Measurements from ENCODE around the gene MEIS1. TPM values are rescaled to one million over a fixed set of nuclear protein-coding genes. Genes with fewer than 3 reads are reported as not detected.
A peak's percentile ranks its signal among the peaks of the same experiment; 100 is the strongest.

MEIS1 gene
- total and polyA plus RNA-seq, 2 donors (not counting 3 experiments of a cell fraction or from before 2014, with no cell fraction given), result 10.0 to 26.5 TPM

DNA sequence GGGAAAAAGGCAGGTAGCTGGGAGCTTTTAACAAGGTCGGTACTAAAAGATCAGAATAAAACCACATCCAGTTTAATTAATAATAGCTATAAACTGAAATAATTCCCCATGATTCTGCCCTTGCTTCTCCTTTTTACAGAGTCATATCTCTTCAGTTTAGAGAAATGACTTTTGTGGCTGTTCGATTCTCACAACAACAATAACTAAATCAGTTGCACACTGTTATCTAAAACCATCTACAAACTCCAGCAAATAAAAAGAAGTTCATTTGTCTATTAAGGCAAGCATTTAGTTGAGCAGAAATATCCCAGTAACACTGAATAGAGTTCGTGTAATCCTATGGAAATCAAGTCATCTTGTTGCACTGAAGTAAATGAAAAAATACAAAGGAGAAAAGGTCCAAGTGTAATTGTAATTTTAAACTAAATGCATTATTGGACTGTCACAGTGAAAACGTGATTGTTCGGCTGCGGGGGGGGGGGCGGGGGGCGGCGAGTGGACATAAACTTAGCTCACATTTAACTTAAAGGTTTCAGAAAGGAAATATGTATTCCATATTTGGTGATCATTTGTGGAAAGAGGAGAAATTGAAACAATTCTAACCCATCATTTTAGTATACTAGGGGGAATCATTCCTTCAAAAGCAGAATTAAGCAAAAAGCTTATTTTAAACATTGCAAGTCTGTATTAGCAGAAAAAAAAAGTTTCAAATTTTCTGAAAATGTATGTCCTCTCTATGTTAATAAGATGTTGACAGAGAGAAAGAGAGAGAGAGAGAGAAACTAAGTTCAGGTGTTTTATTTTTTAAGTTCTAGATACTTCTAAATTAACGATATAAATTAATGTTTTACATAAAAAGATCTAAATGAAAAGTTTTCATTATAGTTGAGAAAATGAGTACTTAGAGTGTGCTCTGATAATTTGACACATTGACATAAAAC lies 144.5 kb downstream of the MEIS1 start:
- intact Hi-C loops (cut with micrococcal nuclease), result loop anchor here (5.0 to 10.0 kb wide), 3 partner anchors 818 to 1453 kb away; partner anchors contain the start of gene ETAA1

More for the DNA sequence above, 144.5 kb downstream of the MEIS1 start:
- Histone ChIP-seq H3K4me2 (ENCODE audit: insufficient read depth, low read length) (no peak overlapping the region), H3K27me3 (ENCODE audit: control insufficient read depth in 2 of 2, insufficient read depth in 2 of 2, low read length in 2 of 2) (peaks cover 66 to 83% of the 10 kb centered on the region in 2 experiments), H3K36me3 (ENCODE audit: control insufficient read depth in 2 of 2, extremely low read depth in 1 of 2, insufficient read depth in 2 of 2, low read length in 2 of 2) (no peaks in the 10 kb centered on the region), H3K27ac (ENCODE audit: insufficient read depth, low read depth, low read length) (no peak overlapping the region), H2AFZ (ENCODE audit: low read depth, low read length) (no peak overlapping the region), H3K9ac (replicated peaks; ENCODE audit: extremely low read depth, insufficient read depth, low read length) (no peak overlapping the region), H3K4me3 (replicated peaks in 1 of 3; ENCODE audit: insufficient read depth in 1 of 3, low read depth in 1 of 3, low read length in 3 of 3) (no peak overlapping the region), H3K9me1 (replicated peaks; ENCODE audit: control insufficient read depth, extremely low read depth, insufficient read depth, low read length) (no peaks in the 10 kb centered on the region), H3K79me2 (ENCODE audit: control insufficient read depth, insufficient read depth, low read length) (no peaks in the 10 kb centered on the region), H3K4me1 (ENCODE audit: control insufficient read depth, extremely low read depth, insufficient read depth, low read length) (peaks cover 17% of the 10 kb centered on the region), H3K9me3 (replicated peaks; ENCODE audit: control insufficient read depth, insufficient read depth, low read length) (no peaks in the 10 kb centered on the region), H4K20me1 (replicated peaks; ENCODE audit: control insufficient read depth, extremely low read depth, insufficient read depth, low read length) (peaks cover 2% of the 10 kb centered on the region)
- no TSS peak for BruUV-seq (replicated peaks)
- no peak for FAIRE-seq
- CTCF ChIA-PET, result interaction anchor here (0.6 to 1.6 kb wide), 7 partner anchors 145 to 1452 kb away, joined by 3 to 8 read pairs (median 4); partner anchors contain the start of gene MEIS1
- POLR2A ChIA-PET, result no interaction called here
- TF ChIP-seq FOS (IDR thresholded peaks at IDR 0.05; ENCODE audit: borderline replicate concordance, insufficient read depth, low read length) (no peak), POLR2AphosphoS5 (IDR thresholded peaks at IDR 0.05; ENCODE audit: insufficient read depth, low read depth, low read length) (no peak), GATA2 (IDR thresholded peaks at IDR 0.05; ENCODE audit: insufficient read depth, insufficient read length, low read depth, low read length) (no peak), POLR2A (IDR thresholded peaks at IDR 0.05; ENCODE audit: low read depth, low read length) (no peak)
- TF ChIP-seq, protein P1, sequence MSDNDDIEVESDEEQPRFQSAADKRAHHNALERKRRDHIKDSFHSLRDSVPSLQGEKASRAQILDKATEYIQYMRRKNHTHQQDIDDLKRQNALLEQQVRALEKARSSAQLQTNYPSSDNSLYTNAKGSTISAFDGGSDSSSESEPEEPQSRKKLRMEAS (IDR thresholded peaks at IDR 0.05; ENCODE audit: insufficient read depth, insufficient read length), result no peak
- DNase-seq (ENCODE audit: low read depth, low spot score), result peak; percentile 21
- dilution Hi-C loops (cut with MboI; ENCODE audit: extremely low pct_ligation_motif_present, low sequenced_read_pairs), result no loop called here

Measured in endothelial cell of umbilical vein (primary cell).